Measurements from ENCODE around the gene SBF1.
"Not testable (repeated sequence)": the region's sequence is repeated elsewhere in the genome, so short reads cannot be mapped to it uniquely, and the experiment has no call there.

The SBF1 gene

DNA sequence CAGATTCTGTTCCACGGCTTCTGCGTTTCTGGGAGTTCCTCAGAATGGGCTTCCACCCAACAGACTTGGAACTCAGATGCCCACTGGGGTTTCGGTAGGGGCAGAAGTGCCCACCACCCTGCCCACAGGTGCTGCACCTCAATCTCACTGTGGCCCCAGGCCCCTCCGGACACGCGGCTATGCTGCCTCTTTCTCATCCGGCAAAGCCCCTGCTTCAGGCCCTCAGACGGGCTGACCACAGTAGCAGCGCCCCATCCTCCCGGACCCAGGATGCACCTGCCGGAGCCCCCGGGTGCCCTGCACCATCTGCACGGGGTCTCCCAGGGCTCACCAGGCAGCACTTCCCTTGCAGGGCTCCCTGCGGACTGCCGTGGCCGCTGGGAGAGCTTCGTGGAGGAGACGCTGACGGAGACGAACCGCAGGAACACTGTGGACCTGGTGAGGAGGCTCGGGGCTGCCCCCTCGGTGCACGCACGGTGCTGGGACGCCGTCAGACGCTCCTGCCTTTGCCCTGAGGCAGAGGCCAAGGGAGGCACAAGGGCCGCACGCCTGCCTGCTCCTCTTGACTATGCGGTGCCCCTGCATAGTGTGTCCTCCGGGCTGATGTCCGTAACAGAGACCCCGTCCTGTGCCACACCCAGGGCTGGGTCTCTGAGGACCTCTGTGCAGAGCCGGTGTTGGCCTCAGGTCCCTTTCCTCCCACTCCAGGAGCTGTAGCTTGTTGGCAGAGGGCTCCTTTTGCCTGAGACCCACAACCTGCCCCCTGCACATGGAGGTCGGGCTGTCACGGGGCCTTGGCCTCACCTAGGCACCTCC, 38.6 kb downstream of the SBF1 start:
- H3K27ac ChIP-seq: peak overlapping the region; percentile 28
- no peak for DNase-seq (ENCODE audit: low read depth, low spot score)

GRCh38 chr22:50435291-50436014, 39.4 kb downstream of the SBF1 start:
- peak overlapping the region; percentile 28 for H3K27ac ChIP-seq
- no peak for DNase-seq (ENCODE audit: low read depth, low spot score)

DNA sequence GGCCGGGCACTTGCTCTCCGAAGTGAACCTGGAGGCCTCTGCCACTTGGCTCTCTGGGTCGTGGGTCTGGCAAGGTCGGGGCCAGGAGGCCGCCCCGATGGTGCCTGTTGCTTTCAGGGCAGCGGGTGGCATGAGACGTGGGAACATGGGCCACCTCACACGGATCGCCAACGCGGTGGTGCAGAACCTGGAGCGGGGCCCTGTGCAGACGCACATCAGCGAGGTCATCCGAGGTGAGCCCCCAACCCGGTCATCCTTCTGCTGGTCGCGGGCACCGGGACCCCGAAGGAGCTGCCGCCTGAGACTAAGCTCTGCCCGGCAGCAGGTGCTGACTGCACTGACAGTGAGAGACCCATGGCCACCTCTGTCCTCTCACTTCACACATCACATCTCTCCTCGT, 40.0 kb downstream of the SBF1 start:
- DNase-seq (ENCODE audit: low read depth, low spot score): no peak

DNA sequence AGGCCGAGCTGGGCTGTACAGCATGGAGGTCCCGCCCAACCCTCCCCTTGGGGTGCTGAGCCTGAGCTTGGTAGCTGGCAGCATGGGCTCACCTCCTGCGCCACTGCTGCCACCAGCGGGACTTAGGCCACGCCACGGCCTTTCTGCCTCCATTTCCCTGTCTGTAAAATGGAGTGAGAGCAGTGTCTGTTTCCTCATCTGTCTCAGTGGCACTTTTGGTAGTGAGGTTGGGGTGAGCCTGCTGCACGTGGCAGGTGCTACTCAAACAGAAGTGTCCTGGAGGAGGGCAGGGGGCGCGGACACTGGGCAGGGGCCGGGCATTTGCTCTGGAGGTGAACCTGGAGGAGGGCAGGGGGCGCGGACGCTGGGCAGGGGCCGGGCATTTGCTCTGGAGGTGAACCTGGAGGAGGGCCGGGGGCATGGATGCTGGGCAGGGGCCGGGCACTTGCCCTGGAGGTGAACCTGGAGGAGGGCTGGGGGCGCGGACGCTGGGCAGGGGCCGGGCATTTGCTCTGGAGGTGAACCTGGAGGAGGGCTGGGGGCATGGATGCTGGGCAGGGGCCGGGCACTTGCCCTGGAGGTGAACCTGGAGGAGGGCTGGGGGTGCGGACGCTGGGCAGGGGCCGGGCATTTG, 41.8 kb downstream of the SBF1 start:
- DNase-seq (ENCODE audit: low read depth, low spot score); H3K27ac ChIP-seq: not testable (repeated sequence)

More for the DNA sequence above, 40.0 kb downstream of the SBF1 start:
- H3K27ac ChIP-seq: peak overlapping the region; percentile 28

GRCh38 chr22:50432131-50432876, 42.5 kb downstream of the SBF1 start:
- H3K27ac ChIP-seq: no peak overlapping the region
- no peak for DNase-seq (ENCODE audit: low read depth, low spot score)

DNA sequence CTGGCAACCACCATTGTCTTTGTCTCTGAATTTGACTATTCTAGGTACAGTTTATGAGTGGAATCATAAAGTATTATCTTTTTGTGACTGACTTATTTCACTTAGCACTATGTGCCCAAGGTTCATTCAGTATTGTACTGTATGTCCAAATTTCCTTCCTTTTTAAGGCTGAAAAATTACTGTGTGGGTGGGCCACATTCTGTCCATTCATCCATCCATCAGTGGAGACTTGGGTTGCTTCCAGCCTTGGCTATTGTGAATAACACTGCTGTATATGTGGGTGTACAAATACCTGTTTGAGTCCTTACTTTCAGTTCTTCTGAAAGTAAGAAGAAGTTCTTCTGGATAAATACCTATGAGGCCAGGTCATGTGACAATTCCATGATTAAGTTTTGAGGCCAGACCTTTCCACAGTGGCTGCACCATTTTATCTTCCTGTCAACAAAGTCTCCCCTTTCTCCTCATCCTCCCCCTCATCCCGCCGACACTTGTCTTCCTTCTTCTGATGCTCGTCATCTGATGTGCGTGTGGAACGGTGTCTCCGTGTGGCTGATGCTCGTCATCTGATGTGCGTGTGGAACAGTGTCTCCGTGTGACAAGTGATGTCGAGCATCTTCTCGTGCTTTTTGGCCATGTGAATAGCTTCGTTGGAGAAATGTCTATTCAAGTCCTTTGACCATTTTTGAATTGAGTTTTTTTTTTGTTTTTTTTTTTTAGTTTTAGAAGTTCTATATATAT, 49.5 kb downstream of the SBF1 start:
- no peak for DNase-seq (ENCODE audit: low read depth, low spot score)
- H3K27ac ChIP-seq: no peak overlapping the region

DNA sequence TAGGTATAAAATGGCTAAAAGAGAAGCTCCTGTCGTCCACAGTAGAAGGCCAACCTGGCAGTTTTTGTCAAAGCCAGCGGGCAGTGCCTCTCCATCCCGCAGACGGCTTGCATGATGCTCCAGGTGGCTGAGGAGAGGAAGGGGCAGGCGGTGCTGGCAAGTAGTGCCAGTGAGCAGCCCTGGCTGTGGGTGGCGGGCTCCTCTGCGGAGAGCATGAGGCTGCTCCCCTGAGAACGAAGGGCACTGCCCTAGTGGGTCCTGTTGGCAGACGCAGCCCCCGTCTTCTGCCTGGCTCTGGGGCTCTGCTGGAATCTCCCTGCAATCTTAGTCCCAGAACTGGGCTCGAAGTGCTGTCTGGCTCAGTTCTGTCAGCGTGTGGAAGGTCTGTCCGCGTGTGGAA, 50.9 kb downstream of the SBF1 start:
- H3K27ac ChIP-seq: no peak overlapping the region
- DNase-seq (ENCODE audit: low read depth, low spot score): no peak

DNA sequence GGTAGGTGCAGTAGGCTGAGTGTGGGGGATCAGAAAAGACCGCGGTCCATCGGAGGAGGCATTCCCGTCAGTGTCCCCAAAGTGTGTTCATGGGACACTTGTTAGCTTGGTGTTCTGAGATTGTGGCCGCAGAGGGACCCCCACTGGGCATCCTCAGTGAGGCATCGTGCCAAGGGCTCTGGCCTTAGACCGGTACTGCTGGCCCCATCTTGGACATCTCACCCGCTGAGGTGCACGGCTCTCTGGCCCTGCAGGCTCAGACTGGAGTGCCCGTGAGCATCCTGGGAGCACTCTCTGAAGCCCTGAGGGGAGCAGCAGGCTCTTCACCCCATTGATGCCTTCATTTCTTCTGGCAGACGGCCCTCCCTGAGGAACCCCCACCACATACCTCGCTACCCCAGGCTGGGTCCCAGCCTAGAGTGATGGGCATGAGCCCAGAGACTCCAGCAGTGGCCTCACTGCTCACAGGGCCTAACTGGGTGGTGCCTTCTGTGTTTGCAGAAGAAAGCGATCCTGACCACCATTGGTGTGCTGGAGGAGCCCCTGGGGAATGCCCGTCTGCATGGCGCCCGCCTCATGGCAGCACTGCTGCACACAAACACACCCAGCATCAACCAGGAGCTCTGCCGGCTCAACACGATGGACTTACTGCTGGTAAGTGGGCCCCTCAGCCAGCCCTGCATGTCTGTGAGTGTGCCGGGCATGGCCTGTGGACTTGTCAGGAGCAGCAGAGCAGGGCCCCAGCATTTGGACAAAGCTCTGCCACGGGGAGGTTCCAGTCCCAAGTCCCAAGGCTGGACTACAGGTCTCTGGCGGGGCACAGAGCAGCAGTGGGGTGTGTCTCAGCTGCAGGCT, 51.6 kb downstream of the SBF1 start:
- no peak for DNase-seq (ENCODE audit: low read depth, low spot score)
- no peak overlapping the region for H3K27ac ChIP-seq

DNA sequence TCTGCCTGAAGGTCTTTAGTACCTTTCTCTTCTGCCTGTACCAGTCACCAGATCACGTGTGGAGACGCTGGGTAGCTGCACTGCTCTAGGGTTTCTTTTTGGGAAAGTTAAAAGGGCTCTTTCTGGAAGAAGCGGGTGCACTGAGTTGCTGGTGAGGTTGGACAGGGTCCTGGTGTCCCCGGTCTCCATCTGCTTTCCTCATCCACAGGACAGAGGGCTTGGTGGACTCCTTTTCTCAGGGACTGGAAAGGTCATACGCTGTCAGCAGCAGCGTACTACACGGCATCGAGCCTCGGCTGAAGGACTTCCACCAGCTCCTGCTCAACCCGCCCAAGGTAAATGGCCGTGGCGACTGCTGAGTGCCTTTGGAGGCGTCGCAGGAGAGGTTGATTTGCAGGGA, 52.8 kb downstream of the SBF1 start:
- no peak overlapping the region for H3K27ac ChIP-seq

DNA sequence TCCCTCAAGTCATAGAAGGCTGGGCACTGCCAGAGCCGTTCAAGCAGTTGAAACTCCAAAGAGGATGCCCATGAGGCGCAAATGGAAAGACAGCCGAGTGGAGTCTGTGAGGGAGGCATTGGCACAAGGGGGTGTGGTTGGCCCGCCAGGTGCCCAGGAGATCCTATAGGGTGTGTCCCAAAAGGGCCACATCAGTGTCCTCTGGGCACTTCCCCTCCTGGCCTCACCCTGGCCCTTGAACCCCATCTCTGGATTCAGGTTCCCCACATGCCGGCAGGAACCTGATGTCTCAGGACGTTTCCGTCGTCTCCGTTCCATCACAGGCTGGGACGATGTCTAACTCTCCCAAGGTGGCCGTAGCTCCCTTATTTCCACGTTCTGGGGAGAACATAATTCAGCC, 54.3 kb downstream of the SBF1 start:
- DNase-seq (ENCODE audit: low read depth, low spot score): no peak
- no peak overlapping the region for H3K27ac ChIP-seq

More for the DNA sequence above, 52.8 kb downstream of the SBF1 start:
- no peak for DNase-seq (ENCODE audit: low read depth, low spot score)

DNA sequence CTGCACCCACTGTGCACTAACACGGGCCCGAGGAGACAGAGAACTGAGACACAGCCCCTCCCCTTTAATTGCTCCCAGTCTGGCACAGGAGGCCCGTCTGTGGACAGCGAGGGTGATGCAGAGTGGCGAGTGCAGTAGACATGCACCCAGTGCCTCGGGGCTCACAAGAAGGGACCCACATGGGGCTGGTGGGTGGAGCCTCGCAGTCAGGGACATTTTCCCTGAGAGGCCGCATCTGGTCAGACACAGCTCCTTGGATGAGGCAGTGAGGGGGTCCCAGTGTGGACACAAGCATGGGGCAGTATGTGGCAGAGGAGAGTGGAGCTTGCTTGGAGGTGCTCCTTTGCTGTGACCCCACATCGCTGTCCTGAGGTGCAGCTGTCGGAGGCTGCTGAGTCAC, 54.8 kb downstream of the SBF1 start:
- H3K27ac ChIP-seq: no peak overlapping the region
- DNase-seq (ENCODE audit: low read depth, low spot score): no peak

- H3K27ac ChIP-seq: no peak overlapping the region
- no peak for DNase-seq (ENCODE audit: low read depth, low spot score)
Observed at GRCh38 chr22:50419116-50419515, 55.7 kb downstream of the SBF1 start.

DNA sequence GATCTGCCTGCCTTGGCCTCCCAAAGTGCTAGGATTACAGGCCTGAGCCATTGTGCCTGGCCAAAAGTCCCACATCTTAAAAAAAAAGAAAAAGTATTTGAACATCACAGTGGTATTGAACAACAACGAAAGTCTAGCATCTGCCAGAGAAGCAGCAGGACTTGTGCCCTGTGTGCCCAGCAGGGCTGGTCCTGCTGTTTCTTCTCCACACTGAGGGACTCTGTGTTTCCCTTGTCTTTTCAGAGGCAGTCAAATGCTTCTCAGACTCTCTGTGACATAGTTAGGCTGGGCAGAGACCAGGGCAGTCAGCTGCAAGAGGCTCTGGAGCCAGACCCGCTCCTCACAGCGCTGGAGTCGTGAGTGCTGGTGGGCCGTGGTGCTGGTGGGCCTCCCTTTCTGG, 56.2 kb downstream of the SBF1 start:
- no peak for DNase-seq (ENCODE audit: low read depth, low spot score)
- H3K27ac ChIP-seq: no peak overlapping the region

DNA sequence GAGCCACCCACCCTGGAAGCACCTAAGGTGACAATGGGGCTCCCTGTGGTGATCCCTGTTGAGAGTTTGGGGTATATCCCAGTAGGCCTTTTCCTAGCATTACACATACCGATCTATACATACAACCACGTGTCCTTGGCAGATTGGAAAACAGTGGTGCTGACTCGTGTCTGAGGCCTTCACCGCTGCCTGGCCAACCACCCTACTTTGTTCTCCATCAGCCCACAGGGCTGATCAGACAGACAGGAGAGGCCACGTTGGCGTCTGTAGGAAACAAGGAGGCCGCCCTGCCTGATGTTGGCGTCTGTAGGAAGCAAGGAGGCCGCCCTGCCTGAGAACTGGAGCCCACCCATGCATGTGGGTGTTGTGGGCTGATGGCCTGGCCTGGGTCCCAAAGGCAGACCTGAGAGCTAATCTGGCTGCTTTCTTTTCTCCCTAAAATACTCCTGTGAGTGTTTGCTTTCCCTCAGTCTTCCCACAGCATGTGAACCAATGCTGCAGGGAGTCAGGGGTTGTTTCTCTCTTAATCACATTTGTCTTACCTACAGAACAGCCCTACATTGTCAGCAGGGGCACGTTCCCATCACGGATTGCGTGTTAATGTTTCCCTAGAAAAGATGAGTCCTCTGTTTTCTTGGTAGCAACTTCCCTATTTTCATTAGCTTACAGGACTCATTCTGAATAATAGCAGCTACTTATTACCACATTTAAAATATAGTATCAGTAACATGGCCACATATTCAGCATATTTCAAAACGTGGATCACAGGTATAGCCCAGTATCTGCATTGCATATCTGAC, 57.2 kb downstream of the SBF1 start:
- no peak overlapping the region for H3K27ac ChIP-seq
- no peak for DNase-seq (ENCODE audit: low read depth, low spot score)

GRCh38 chr22:50416996-50417395, 57.8 kb downstream of the SBF1 start:
- no peak overlapping the region for H3K27ac ChIP-seq
- DNase-seq (ENCODE audit: low read depth, low spot score): no peak

DNA sequence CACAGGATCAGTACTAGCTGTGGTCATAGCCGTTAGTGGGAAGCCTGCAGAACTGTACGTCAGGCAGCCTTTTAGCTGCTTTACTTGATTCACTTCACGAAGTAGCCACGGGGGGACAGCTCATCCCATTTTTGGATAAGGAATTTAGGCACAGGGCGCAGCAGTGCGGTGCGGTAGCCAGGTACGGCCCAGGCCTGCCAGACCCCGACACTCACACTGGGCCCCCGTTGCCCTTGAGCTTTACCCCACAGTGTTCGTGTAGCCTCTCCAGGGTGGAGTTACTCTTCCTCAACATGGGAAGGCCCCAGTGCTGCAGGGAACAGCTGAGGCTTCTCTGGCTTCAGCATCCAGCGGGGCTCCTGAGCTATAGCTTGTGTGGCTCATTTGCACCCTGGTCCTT, 59.4 kb downstream of the SBF1 start:
- DNase-seq (ENCODE audit: low read depth, low spot score): no peak
- H3K27ac ChIP-seq: no peak overlapping the region

GRCh38 chr22:50414476-50415248, 60.2 kb downstream of the SBF1 start:
- H3K27ac ChIP-seq: no peak overlapping the region
- DNase-seq (ENCODE audit: low read depth, low spot score): no peak

Measured in epithelial cell of prostate (primary cell).